ENCODE results near the gene CLEC2L. TPM values are rescaled to one million over a fixed set of nuclear protein-coding genes. Genes with fewer than 3 reads are reported as not detected.

CLEC2L gene
- total RNA-seq, 1 experiment from 2014 or later = not detected

DNA sequence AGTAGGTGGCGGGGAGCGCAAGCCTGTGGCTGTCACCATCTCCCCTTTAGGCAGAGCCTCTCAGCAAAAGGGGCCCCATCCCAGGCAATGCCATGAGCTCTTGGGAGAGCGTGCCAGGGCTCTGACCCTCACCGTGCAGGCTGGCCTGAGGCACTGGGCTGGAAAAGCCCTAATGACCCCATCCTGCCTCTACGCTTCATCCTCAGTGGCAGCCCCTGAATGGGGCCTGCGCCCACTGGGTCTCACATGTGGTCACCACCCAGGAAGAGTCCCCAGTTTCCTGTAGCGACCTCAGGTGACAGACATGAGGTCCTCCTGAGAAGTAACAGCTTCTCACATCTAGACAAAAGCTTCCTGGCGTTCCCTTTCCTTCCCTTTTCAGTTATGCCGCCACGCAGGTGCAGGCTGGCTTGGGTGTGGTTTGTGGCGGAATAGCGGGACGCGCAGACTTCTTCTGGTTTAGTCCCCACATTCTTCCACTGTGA, 59.2 kb downstream of the CLEC2L start:
- TF ChIP-seq, protein P1, sequence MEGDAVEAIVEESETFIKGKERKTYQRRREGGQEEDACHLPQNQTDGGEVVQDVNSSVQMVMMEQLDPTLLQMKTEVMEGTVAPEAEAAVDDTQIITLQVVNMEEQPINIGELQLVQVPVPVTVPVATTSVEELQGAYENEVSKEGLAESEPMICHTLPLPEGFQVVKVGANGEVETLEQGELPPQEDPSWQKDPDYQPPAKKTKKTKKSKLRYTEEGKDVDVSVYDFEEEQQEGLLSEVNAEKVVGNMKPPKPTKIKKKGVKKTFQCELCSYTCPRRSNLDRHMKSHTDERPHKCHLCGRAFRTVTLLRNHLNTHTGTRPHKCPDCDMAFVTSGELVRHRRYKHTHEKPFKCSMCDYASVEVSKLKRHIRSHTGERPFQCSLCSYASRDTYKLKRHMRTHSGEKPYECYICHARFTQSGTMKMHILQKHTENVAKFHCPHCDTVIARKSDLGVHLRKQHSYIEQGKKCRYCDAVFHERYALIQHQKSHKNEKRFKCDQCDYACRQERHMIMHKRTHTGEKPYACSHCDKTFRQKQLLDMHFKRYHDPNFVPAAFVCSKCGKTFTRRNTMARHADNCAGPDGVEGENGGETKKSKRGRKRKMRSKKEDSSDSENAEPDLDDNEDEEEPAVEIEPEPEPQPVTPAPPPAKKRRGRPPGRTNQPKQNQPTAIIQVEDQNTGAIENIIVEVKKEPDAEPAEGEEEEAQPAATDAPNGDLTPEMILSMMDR (conservative IDR thresholded peaks at IDR 0.05; ENCODE audit: low read depth, low read length) = no peak
- no peak for TF ChIP-seq EZH2 (IDR thresholded peaks at IDR 0.05; ENCODE audit: borderline replicate concordance, low read depth, low read length, poor library complexity, severe bottlenecking)
- CTCF ChIA-PET = no interaction called here
- no peak overlapping the region for H3K4me3 ChIP-seq (ENCODE audit: low read depth, low read length, poor library complexity, severe bottlenecking)
- intact Hi-C loops (cut with micrococcal nuclease; ENCODE audit: unreplicated experiment) = no loop called here
- H3K9me3 ChIP-seq (ENCODE audit: low read depth, low read length, poor library complexity, severe bottlenecking) = no peaks in the 10 kb centered on the region
- H3K4me1 ChIP-seq (ENCODE audit: insufficient read depth, low read length, poor library complexity, severe bottlenecking) = no peaks in the 10 kb centered on the region
- DNase-seq (ENCODE audit: low spot score) = no peak
- no peaks in the 10 kb centered on the region for H3K27me3 ChIP-seq (replicated peaks; ENCODE audit: insufficient read depth, low read depth, low read length, poor library complexity)
- POLR2A ChIA-PET (ENCODE audit: low non-redundant PET) = no interaction called here
- no peak overlapping the region for H3K27ac ChIP-seq (ENCODE audit: low read depth, low read length, poor library complexity, severe bottlenecking)
- no peaks in the 10 kb centered on the region for H3K36me3 ChIP-seq (ENCODE audit: insufficient read depth, low read length, poor library complexity, severe bottlenecking)
- BruUV-seq (replicated peaks) = no TSS peak

DNA sequence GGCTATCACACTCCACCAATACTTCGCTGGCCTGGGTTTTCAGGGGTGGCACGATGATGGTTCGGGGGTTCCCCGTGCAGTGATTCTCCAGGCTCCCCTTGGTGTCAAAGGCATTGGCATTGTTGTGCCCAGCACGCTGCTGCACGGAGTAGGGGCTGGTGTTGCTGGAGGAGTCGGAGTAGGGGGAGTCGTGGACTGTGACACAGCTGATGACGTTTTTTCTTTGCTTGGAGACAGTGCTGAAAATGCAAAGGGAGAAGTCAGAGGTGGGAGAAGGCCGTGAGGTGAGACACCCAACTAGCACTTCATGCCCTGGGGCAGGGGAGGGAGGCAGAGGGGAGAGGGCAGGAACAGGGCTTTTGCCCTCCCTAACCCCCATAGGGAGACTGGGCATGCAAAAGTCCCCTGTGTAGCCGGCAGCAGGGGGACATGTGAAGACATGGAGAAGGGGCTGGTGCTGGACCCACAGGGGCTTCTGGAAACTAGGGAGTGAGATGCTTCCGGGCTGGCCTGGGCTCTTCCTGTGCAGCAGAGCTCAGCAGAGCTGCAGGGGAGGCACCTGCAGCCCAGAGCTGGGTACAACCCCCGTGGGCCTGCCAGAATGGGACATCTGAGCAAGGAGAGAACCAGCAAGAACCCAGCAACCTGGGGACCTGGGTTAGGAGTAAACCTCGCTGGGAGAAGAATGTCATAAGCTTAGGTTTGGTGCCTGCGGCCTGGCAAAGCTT, 60.5 kb downstream of the CLEC2L start:
- POLR2A ChIA-PET (ENCODE audit: low non-redundant PET) = no interaction called here
- intact Hi-C loops (cut with micrococcal nuclease; ENCODE audit: unreplicated experiment) = no loop called here
- CTCF ChIA-PET = interaction anchor here (0.6 kb wide), 1 partner anchor 18 kb away, joined by 6 read pairs; no protein-coding TSS in a partner anchor
- no peaks in the 10 kb centered on the region for H3K27me3 ChIP-seq (replicated peaks; ENCODE audit: insufficient read depth, low read depth, low read length, poor library complexity)
- TF ChIP-seq EZH2 (IDR thresholded peaks at IDR 0.05; ENCODE audit: borderline replicate concordance, low read depth, low read length, poor library complexity, severe bottlenecking) = no peak
- TF ChIP-seq, protein P1 (conservative IDR thresholded peaks at IDR 0.05; ENCODE audit: low read depth, low read length) = no peak
- no peak overlapping the region for H3K4me3 ChIP-seq (ENCODE audit: low read depth, low read length, poor library complexity, severe bottlenecking)
- no peak for DNase-seq (ENCODE audit: low spot score)
- no peaks in the 10 kb centered on the region for H3K36me3 ChIP-seq (ENCODE audit: insufficient read depth, low read length, poor library complexity, severe bottlenecking)
- H3K9me3 ChIP-seq (ENCODE audit: low read depth, low read length, poor library complexity, severe bottlenecking) = no peaks in the 10 kb centered on the region
- no TSS peak for BruUV-seq (replicated peaks)
- H3K27ac ChIP-seq (ENCODE audit: low read depth, low read length, poor library complexity, severe bottlenecking) = no peak overlapping the region
- no peaks in the 10 kb centered on the region for H3K4me1 ChIP-seq (ENCODE audit: insufficient read depth, low read length, poor library complexity, severe bottlenecking)

DNA sequence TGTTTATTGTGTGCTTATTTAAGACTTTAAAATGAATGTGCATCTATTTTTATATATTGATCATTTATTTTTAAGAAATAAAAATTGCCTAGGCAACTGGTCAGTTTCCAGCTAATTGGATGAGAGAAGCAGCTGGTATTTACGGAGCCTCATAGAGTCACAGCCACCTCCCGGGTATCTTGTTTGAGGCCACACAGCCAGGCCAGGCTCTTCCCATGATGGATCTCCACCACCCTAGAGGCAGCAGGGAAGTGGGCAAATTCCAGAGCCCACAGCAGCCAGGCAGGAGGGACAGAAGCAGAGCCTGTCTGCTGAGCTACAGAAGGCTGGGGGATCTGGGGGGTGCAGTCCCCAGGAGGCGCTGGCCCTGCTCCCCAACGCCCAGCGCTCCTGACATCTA, 61.6 kb downstream of the CLEC2L start:
- no peaks in the 10 kb centered on the region for H3K36me3 ChIP-seq (ENCODE audit: insufficient read depth, low read length, poor library complexity, severe bottlenecking)
- DNase-seq (ENCODE audit: low spot score) = no peak
- no peaks in the 10 kb centered on the region for H3K9me3 ChIP-seq (ENCODE audit: low read depth, low read length, poor library complexity, severe bottlenecking)
- POLR2A ChIA-PET (ENCODE audit: low non-redundant PET) = no interaction called here
- H3K27ac ChIP-seq (ENCODE audit: low read depth, low read length, poor library complexity, severe bottlenecking) = no peak overlapping the region
- no peaks in the 10 kb centered on the region for H3K4me1 ChIP-seq (ENCODE audit: insufficient read depth, low read length, poor library complexity, severe bottlenecking)
- no TSS peak for BruUV-seq (replicated peaks)
- no peak overlapping the region for H3K4me3 ChIP-seq (ENCODE audit: low read depth, low read length, poor library complexity, severe bottlenecking)
- H3K27me3 ChIP-seq (replicated peaks; ENCODE audit: insufficient read depth, low read depth, low read length, poor library complexity) = no peaks in the 10 kb centered on the region
- CTCF ChIA-PET = no interaction called here
- intact Hi-C loops (cut with micrococcal nuclease; ENCODE audit: unreplicated experiment) = no loop called here
- TF ChIP-seq, protein P1 (conservative IDR thresholded peaks at IDR 0.05; ENCODE audit: low read depth, low read length) = no peak
- TF ChIP-seq EZH2 (IDR thresholded peaks at IDR 0.05; ENCODE audit: borderline replicate concordance, low read depth, low read length, poor library complexity, severe bottlenecking) = no peak

Data from A673 (cell line).